Gastrocnemius medialis (tissue), 4 donors: ENCODE measurements around the gene ARHGAP12.

Experiments used
- CTCF ChIP-seq, 5 experiments: fragments of 450-650 bp in 3 of 5; fragments of 200-600 bp in 2 of 5; sonication (generic) in 2 of 5; IDR thresholded peaks in 4 of 5; conservative IDR thresholded peaks in 1 of 5; 1 replicate in 4 of 5; 2 replicates in 1 of 5; pipeline ENCODE4 v1.5.1; 2016 to 2019; ENCODE audit warnings: antibody characterized with exemption in 5 of 5, mild to moderate bottlenecking in 3 of 5, moderate library complexity in 3 of 5
- POLR2A ChIP-seq, 2 donors: fragments of 450-650 bp; IDR thresholded peaks; one replicate each; pipeline ENCODE4 v1.6.1; 2017; ENCODE audit warnings: antibody characterized with exemption in 2 of 2, mild to moderate bottlenecking in 2 of 2, moderate library complexity in 2 of 2

DNA sequence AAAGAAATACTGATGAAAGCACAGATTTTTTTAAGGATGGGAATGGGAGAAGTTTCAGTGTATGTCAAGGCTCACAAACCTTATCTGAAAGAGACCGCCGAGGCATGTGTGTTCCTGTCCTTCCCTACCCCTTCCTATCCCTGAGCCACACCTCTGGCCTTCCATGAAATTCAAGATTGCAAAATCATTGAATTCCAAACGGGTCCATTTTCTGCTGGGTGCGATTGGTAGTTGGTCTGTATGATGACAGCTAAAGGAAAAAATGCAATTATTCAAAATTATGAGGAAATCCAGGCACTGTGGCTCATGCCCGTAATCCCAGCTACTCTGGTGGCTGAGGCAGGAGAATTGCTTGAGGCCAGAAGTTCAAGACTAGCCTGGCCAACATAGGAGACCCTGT lies 170.1 kb downstream of the ARHGAP12 start:
- no peak for TF ChIP-seq CTCF (IDR thresholded peaks at IDR 0.05 in 4 of 5, conservative IDR thresholded peaks at IDR 0.05 in 1 of 5)
- TF ChIP-seq POLR2A (IDR thresholded peaks at IDR 0.05), result no peak
